ENCODE data around the gene KIF26B.

The KIF26B gene

GRCh38 chr1:245609354-245610150 is 454.8 kb downstream of the KIF26B start:
- DNase-seq: no peak

GRCh38 chr1:245611251-245611650 is 456.5 kb downstream of the KIF26B start:
- DNase-seq: no peak

GRCh38 chr1:245614476-245614875 is 459.7 kb downstream of the KIF26B start:
- no peak for DNase-seq

GRCh38 chr1:245615001-245615400 is 460.2 kb downstream of the KIF26B start:
- DNase-seq: no peak

GRCh38 chr1:245621589-245621988 is 466.8 kb downstream of the KIF26B start:
- peak; percentile 100 for DNase-seq

GRCh38 chr1:245622332-245623014 is 467.7 kb downstream of the KIF26B start:
- no peak for DNase-seq

GRCh38 chr1:245641384-245641783 is 486.6 kb downstream of the KIF26B start:
- no peak for DNase-seq

GRCh38 chr1:245645406-245645805 is 490.6 kb downstream of the KIF26B start:
- DNase-seq: no peak

- DNase-seq: no peak
These were observed 491.1 kb downstream of the KIF26B start for GRCh38 chr1:245645894-245646293.

GRCh38 chr1:245648749-245649522 is 494.2 kb downstream of the KIF26B start:
- DNase-seq: no peak

GRCh38 chr1:245649666-245650065 is 494.9 kb downstream of the KIF26B start:
- no peak for DNase-seq

GRCh38 chr1:245650441-245650960 is 495.7 kb downstream of the KIF26B start:
- no peak for DNase-seq

- no peak for DNase-seq
These were observed 496.3 kb downstream of the KIF26B start for GRCh38 chr1:245651093-245651492.

- no peak for DNase-seq
These were observed 497.3 kb downstream of the KIF26B start for GRCh38 chr1:245652116-245652515.

- DNase-seq: no peak
These were observed 498.1 kb downstream of the KIF26B start for GRCh38 chr1:245652660-245653427.

GRCh38 chr1:245654460-245655050 is 499.8 kb downstream of the KIF26B start:
- no peak for DNase-seq

GRCh38 chr1:245656189-245656717 is 501.5 kb downstream of the KIF26B start:
- DNase-seq: no peak

GRCh38 chr1:245657371-245657770 is 502.6 kb downstream of the KIF26B start:
- DNase-seq: no peak

GRCh38 chr1:245663373-245663772 is 508.6 kb downstream of the KIF26B start:
- no peak for DNase-seq

GRCh38 chr1:245663841-245664240 is 509.1 kb downstream of the KIF26B start:
- no peak for DNase-seq

GRCh38 chr1:245666412-245666811 is 511.6 kb downstream of the KIF26B start:
- no peak for DNase-seq

GRCh38 chr1:245671349-245671748 is 516.6 kb downstream of the KIF26B start:
- no peak for DNase-seq
